WTC11 (cell line): Measurements from ENCODE around the gene ATP9B. TPM values are rescaled to one million over a fixed set of nuclear protein-coding genes. Genes with fewer than 3 reads are reported as not detected.

Experiments used
- ATAC-seq: fragments of 200-7000 bp; cut with Tn5 transposase; 2 replicates; pipeline ENCODE4 v1.10.0; 2021; ENCODE audit warnings: mild to moderate bottlenecking, moderate library complexity
- CTCF ChIA-PET: fragments of 300-600 bp; sonication (Branson Sonifier 250); formaldehyde crosslinking; loops from one replicate; lab custom pipeline; 2021; ENCODE audit warnings: antibody characterized with exemption; lab: Charles Lee
- POLR2A ChIA-PET: fragments of 350-600 bp; sonication (Branson Sonifier 250); formaldehyde crosslinking; loops from one replicate; lab custom pipeline; 2021; ENCODE audit warnings: antibody characterized with exemption; lab: Charles Lee
- DNase-seq: peaks from one replicate; pipeline ENCODE4 v3.0.0; 2021; ENCODE audit warnings: low spot score
- H3K27ac Mint-ChIP-seq: 2 replicates; pipeline ENCODE4 v1.8.0; 2021; ENCODE audit warnings: mixed read lengths
- H3K27me3 Mint-ChIP-seq: 2 replicates; pipeline ENCODE4 v1.8.0; 2021; ENCODE audit warnings: low read depth, mild to moderate bottlenecking, moderate library complexity, mixed read lengths
- H3K36me3 Mint-ChIP-seq: 2 replicates; pipeline ENCODE4 v1.8.0; 2021; ENCODE audit warnings: mixed read lengths
- H3K4me1 Mint-ChIP-seq: 2 replicates; pipeline ENCODE4 v1.8.0; 2022; ENCODE audit warnings: mixed read lengths
- H3K4me3 Mint-ChIP-seq: 2 replicates; pipeline ENCODE4 v1.8.0; 2021; ENCODE audit warnings: mild to moderate bottlenecking, moderate library complexity, mixed read lengths
- H3K9me3 Mint-ChIP-seq: 2 replicates; pipeline ENCODE4 v1.8.0; 2021; ENCODE audit warnings: mixed read lengths
- ATF1 ChIP-seq: sonication (generic); formaldehyde crosslinking; IDR thresholded peaks from 2 replicates; pipeline ENCODE4 v1.8.1; 2023; ENCODE audit warnings: mild to moderate bottlenecking, moderate library complexity, missing genetic modification reagents
- CREB1 ChIP-seq: sonication (generic); formaldehyde crosslinking; IDR thresholded peaks from 2 replicates; pipeline ENCODE4 v1.8.0; 2023; ENCODE audit warnings: mild to moderate bottlenecking, missing genetic modification reagents
- ESRRA ChIP-seq: sonication (generic); formaldehyde crosslinking; IDR thresholded peaks from 2 replicates; pipeline ENCODE4 v1.8.1; 2022; ENCODE audit warnings: mild to moderate bottlenecking, missing genetic modification reagents, borderline replicate concordance
- GABPB1 ChIP-seq: sonication (generic); formaldehyde crosslinking; IDR thresholded peaks from 2 replicates; pipeline ENCODE4 v1.8.1; 2023; ENCODE audit warnings: mild to moderate bottlenecking, missing genetic modification reagents
- JAZF1 ChIP-seq: fragments of 250-450 bp; sonication (Bioruptor Pico); IDR thresholded peaks from 2 replicates; pipeline ENCODE4 v1.9.0; 2021; ENCODE audit warnings: moderate library complexity, mild to moderate bottlenecking, inconsistent platforms
- NR3C1 ChIP-seq: sonication (generic); formaldehyde crosslinking; conservative IDR thresholded peaks from 2 replicates; pipeline ENCODE4 v1.8.1; 2023; ENCODE audit warnings: low read depth, mild to moderate bottlenecking, missing genetic modification reagents
- PRRX2 ChIP-seq: fragments of 250-450 bp; sonication (Bioruptor Pico); IDR thresholded peaks from 2 replicates; pipeline ENCODE4 v1.8.0; 2021; ENCODE audit warnings: mild to moderate bottlenecking
- SOX15 ChIP-seq: fragments of 250-450 bp; sonication (Bioruptor Pico); IDR thresholded peaks from 2 replicates; pipeline ENCODE4 v1.9.0; 2021; ENCODE audit warnings: mild to moderate bottlenecking
- SP1 ChIP-seq: sonication (generic); formaldehyde crosslinking; conservative IDR thresholded peaks from 2 replicates; pipeline ENCODE4 v1.8.1; 2022; ENCODE audit warnings: missing genetic modification reagents
- TCF7 ChIP-seq: sonication (generic); formaldehyde crosslinking; IDR thresholded peaks from 2 replicates; pipeline ENCODE4 v1.8.0; 2022; ENCODE audit warnings: mild to moderate bottlenecking, low read depth, missing genetic modification reagents, moderate library complexity
- ZNF121 ChIP-seq: sonication (generic); formaldehyde crosslinking; IDR thresholded peaks from 2 replicates; pipeline ENCODE4 v1.8.0; 2023; ENCODE audit warnings: missing genetic modification reagents
- ZNF219 ChIP-seq: sonication (generic); formaldehyde crosslinking; IDR thresholded peaks from 2 replicates; pipeline ENCODE4 v1.8.0; 2023; ENCODE audit warnings: missing genetic modification reagents, mild to moderate bottlenecking, borderline replicate concordance
- ZNF263 ChIP-seq: sonication (generic); formaldehyde crosslinking; IDR thresholded peaks from 2 replicates; pipeline ENCODE4 v1.8.1; 2022; ENCODE audit warnings: low read depth, mild to moderate bottlenecking, moderate library complexity, missing genetic modification reagents
- total RNA-seq: library from RNA; stranded (reverse); gene quantifications from 3 replicates; pipeline ENCODE4 v1.2.3, GENCODE V29; 2021
- TF ChIP-seq, protein P1 (sequence below): fragments of 250-450 bp; sonication (Bioruptor Pico); IDR thresholded peaks from 2 replicates; pipeline ENCODE4 v1.8.0; 2021; ENCODE audit warnings: mild to moderate bottlenecking
- TF ChIP-seq, protein P2 (sequence below): sonication (generic); formaldehyde crosslinking; IDR thresholded peaks from 2 replicates; pipeline ENCODE4 v1.8.1; 2023; ENCODE audit warnings: mild to moderate bottlenecking, missing genetic modification reagents, moderate library complexity
- TF ChIP-seq, protein P3 (sequence below): fragments of 250-450 bp; sonication (Bioruptor Pico); IDR thresholded peaks from 2 replicates; pipeline ENCODE4 v2.1.2; 2022; ENCODE audit warnings: mild to moderate bottlenecking, moderate library complexity
- TF ChIP-seq, protein P4 (sequence below): sonication (generic); formaldehyde crosslinking; IDR thresholded peaks from 2 replicates; pipeline ENCODE4 v1.8.1; 2022; ENCODE audit warnings: missing genetic modification reagents, borderline replicate concordance
- TF ChIP-seq, protein P5 (sequence below): sonication (generic); formaldehyde crosslinking; IDR thresholded peaks from 2 replicates; pipeline ENCODE4 v1.8.1; 2022; ENCODE audit warnings: mild to moderate bottlenecking, missing genetic modification reagents, moderate library complexity, borderline replicate concordance

Gene ATP9B
- total RNA-seq, 1 experiment from 2014 or later, result 19.0 TPM

DNA sequence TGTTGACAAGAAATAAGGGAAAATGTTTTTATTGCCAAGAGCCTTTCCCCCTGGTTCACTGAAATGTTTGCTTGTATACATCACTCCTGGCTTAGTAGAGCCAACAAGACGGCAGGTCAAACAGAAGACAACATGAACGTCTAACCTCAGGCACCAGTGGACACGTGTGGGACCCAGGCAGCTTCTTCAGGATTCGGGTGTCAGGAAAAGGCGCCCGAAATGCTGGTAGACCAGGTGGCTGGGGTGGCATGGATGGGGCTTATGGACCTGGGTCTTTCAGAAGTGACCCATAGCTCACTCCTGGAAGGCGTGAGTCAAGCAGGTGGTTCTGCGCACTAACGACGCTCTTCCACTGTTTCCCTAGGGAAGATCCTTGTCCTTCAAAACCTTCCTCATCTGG lies 303.3 kb downstream of the ATP9B start (continued):
- TF ChIP-seq, protein P1, sequence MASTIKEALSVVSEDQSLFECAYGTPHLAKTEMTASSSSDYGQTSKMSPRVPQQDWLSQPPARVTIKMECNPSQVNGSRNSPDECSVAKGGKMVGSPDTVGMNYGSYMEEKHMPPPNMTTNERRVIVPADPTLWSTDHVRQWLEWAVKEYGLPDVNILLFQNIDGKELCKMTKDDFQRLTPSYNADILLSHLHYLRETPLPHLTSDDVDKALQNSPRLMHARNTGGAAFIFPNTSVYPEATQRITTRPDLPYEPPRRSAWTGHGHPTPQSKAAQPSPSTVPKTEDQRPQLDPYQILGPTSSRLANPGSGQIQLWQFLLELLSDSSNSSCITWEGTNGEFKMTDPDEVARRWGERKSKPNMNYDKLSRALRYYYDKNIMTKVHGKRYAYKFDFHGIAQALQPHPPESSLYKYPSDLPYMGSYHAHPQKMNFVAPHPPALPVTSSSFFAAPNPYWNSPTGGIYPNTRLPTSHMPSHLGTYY (CRISPR knock-in tag), result no peak
- no peak for TF ChIP-seq TCF7 (CRISPR knock-in tag)
- TF ChIP-seq SP1, result no peak
- TF ChIP-seq, protein P2, sequence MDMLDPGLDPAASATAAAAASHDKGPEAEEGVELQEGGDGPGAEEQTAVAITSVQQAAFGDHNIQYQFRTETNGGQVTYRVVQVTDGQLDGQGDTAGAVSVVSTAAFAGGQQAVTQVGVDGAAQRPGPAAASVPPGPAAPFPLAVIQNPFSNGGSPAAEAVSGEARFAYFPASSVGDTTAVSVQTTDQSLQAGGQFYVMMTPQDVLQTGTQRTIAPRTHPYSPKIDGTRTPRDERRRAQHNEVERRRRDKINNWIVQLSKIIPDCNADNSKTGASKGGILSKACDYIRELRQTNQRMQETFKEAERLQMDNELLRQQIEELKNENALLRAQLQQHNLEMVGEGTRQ (CRISPR knock-in tag), result no peak
- TF ChIP-seq JAZF1, result no peak
- no peak for TF ChIP-seq ATF1 (CRISPR knock-in tag)

DNA sequence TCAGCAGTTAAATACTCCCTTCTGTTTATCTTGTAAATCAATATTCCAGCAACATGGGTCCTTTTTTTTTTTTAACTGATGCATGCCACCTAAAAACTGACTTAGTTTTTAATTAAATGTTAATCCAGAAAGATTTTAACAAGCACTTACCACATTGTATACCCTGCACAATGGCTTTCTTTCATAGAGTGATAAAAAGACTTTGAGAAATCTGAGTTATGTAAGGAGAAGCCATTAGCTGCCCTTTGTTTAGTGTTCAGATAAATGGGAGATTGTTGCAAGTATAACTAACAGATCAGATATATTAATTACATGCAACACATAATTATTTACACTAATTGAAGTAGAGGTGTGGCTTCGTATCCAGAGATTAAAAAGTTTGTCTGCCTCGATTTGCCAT lies 303.8 kb downstream of the ATP9B start:
- H3K27me3 Mint-ChIP-seq, result no peaks in the 10 kb centered on the region
- H3K27ac Mint-ChIP-seq, result no peak overlapping the region
- ChIA-PET CTCF (interaction anchor here (0.8 kb wide), 1 partner anchor 272 kb away, joined by 3 read pairs; no protein-coding TSS in a partner anchor), POLR2A (interaction anchor here (0.6 kb wide), 1 partner anchor 95 kb away, joined by 3 read pairs; no protein-coding TSS in a partner anchor)
- H3K4me1 Mint-ChIP-seq, result no peaks in the 10 kb centered on the region
- DNase-seq (no peak), ATAC-seq (no peak)
- H3K9me3 Mint-ChIP-seq, result no peaks in the 10 kb centered on the region
- peaks cover 6% of the 10 kb centered on the region; the same call in 1 of the 2 replicates for H3K36me3 Mint-ChIP-seq
- TF ChIP-seq ZNF121 (no peak), ESRRA (CRISPR knock-in tag) (no peak), CREB1 (no peak), SOX15 (CRISPR knock-in tag) (no peak), ZNF263 (CRISPR knock-in tag) (no peak), PRRX2 (no peak)
- TF ChIP-seq, protein P3, sequence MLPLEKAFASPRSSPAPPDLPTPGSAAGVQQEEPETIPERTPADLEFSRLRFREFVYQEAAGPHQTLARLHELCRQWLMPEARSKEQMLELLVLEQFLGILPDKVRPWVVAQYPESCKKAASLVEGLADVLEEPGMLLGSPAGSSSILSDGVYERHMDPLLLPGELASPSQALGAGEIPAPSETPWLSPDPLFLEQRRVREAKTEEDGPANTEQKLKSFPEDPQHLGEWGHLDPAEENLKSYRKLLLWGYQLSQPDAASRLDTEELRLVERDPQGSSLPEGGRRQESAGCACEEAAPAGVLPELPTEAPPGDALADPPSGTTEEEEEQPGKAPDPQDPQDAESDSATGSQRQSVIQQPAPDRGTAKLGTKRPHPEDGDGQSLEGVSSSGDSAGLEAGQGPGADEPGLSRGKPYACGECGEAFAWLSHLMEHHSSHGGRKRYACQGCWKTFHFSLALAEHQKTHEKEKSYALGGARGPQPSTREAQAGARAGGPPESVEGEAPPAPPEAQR (CRISPR knock-in tag), result no peak
- TF ChIP-seq, protein P4, sequence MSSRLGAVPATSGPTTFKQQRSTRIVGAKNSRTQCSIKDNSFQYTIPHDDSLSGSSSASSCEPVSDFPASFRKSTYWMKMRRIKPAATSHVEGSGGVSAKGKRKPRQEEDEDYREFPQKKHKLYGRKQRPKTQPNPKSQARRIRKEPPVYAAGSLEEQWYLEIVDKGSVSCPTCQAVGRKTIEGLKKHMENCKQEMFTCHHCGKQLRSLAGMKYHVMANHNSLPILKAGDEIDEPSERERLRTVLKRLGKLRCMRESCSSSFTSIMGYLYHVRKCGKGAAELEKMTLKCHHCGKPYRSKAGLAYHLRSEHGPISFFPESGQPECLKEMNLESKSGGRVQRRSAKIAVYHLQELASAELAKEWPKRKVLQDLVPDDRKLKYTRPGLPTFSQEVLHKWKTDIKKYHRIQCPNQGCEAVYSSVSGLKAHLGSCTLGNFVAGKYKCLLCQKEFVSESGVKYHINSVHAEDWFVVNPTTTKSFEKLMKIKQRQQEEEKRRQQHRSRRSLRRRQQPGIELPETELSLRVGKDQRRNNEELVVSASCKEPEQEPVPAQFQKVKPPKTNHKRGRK (CRISPR knock-in tag), result no peak
- TF ChIP-seq, protein P5, sequence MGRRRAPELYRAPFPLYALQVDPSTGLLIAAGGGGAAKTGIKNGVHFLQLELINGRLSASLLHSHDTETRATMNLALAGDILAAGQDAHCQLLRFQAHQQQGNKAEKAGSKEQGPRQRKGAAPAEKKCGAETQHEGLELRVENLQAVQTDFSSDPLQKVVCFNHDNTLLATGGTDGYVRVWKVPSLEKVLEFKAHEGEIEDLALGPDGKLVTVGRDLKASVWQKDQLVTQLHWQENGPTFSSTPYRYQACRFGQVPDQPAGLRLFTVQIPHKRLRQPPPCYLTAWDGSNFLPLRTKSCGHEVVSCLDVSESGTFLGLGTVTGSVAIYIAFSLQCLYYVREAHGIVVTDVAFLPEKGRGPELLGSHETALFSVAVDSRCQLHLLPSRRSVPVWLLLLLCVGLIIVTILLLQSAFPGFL (CRISPR knock-in tag), result no peak
- no peak overlapping the region for H3K4me3 Mint-ChIP-seq

DNA sequence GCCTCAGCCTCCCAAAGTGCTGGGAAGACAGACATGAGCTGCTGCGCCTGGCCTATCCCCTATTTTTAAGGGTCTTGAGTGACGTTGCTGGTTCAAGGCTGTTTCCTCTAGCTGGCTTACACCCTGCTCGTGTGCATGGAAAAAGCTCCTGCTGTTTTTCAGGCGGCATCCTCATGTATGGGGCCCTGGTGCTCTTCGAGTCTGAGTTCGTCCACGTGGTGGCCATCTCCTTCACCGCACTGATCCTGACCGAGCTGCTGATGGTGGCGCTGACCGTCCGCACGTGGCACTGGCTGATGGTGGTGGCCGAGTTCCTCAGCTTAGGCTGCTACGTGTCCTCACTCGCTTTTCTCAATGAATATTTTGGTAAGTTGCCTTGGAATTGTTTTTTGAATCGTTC lies 304.5 kb downstream of the ATP9B start:
- DNase-seq, result no peak
- no peak for TF ChIP-seq ZNF219
- TF ChIP-seq GABPB1 (CRISPR knock-in tag), result no peak
- TF ChIP-seq NR3C1 (CRISPR knock-in tag), result no peak
- TF ChIP-seq CREB1, result no peak
- peaks cover 10% of the 10 kb centered on the region; the same call in 1 of the 2 replicates for H3K36me3 Mint-ChIP-seq
- H3K9me3 Mint-ChIP-seq, result no peaks in the 10 kb centered on the region
- 0 out of 2 replicates have a peak, but pooled peaks cover 4% of the 10 kb centered on the region for H3K27me3 Mint-ChIP-seq
- CTCF ChIA-PET, result no interaction called here
- no peak overlapping the region for H3K4me3 Mint-ChIP-seq
- H3K4me1 Mint-ChIP-seq, result peaks cover 3% of the 10 kb centered on the region
- no peak overlapping the region for H3K27ac Mint-ChIP-seq
- POLR2A ChIA-PET, result interaction anchor here (0.6 kb wide), 2 partner anchors 54 to 96 kb away, joined by 3 read pairs; no protein-coding TSS in a partner anchor
- ATAC-seq, result no peak
